ENCODE measurements around the gene LHFPL3. TPM values are rescaled to one million over a fixed set of nuclear protein-coding genes. Genes with fewer than 3 reads are reported as not detected.
A peak's percentile ranks its signal among the peaks of the same experiment; 100 is the strongest.

The LHFPL3 gene
- total RNA-seq, 1 experiment from 2014 or later: 0.80 TPM

GRCh38 chr7:104341546-104341945 lies 13.1 kb downstream of the LHFPL3 start:
- Histone ChIP-seq H3K36me3 (replicated peaks; ENCODE audit: control insufficient read depth, insufficient read depth, low read length) (no peaks in the 10 kb centered on the region), H3K4me3 (ENCODE audit: insufficient read depth, low read depth, low read length) (no peak overlapping the region), H3K27me3 (ENCODE audit: control insufficient read depth, insufficient read depth, low read length) (no peaks in the 10 kb centered on the region)
- DNase-seq: peak; percentile 64

DNA sequence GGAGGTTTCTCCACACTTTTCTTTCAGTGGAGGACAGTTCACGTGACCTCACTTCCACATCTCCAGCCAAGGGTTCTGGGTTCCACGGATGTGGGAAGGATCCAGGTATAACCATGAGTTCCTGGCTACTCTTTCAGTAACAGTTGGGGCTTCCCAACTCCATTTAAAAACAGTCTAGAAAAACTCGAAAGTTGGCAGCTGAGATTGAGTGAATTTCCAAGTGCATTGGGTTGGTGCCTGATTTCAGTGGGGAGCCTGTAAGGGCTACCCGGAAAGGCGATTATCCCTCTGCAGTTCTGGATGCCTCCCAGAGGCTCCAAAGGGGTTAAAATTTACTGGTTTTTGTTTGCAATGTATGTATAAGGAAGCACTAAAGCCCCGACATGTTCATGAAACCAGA lies 24.3 kb downstream of the LHFPL3 start:
- H3K4me3 ChIP-seq (ENCODE audit: insufficient read depth, low read depth, low read length): no peak overlapping the region
- H3K36me3 ChIP-seq (replicated peaks; ENCODE audit: control insufficient read depth, insufficient read depth, low read length): no peaks in the 10 kb centered on the region
- DNase-seq: no peak
- no peaks in the 10 kb centered on the region for H3K27me3 ChIP-seq (ENCODE audit: control insufficient read depth, insufficient read depth, low read length)

GRCh38 chr7:104357166-104357565 lies 28.8 kb downstream of the LHFPL3 start:
- Histone ChIP-seq H3K27me3 (ENCODE audit: control insufficient read depth, insufficient read depth, low read length) (no peaks in the 10 kb centered on the region), H3K36me3 (replicated peaks; ENCODE audit: control insufficient read depth, insufficient read depth, low read length) (no peaks in the 10 kb centered on the region), H3K4me3 (ENCODE audit: insufficient read depth, low read depth, low read length) (no peak overlapping the region)
- no peak for DNase-seq

GRCh38 chr7:104358446-104359132 lies 30.2 kb downstream of the LHFPL3 start:
- no peaks in the 10 kb centered on the region for H3K27me3 ChIP-seq (ENCODE audit: control insufficient read depth, insufficient read depth, low read length)

DNA sequence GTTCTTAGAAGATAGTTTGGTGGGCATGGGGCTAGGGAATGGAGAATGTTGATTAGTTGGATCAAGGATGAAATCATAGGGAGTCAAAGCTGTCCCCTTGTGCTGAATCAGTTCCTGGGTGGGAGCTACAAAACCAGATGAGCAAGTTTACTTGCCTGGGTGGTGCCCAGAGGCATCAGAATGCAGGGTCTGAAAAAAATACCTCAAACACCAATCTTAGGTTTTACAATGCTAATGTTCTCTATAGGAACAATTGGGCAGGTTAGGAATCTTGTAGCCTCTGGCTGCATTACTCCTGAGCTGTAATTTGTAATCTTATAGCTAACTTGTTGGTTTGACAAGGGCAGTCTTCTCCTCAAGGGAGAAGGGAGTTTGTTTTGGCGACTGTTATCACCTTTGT lies 34.4 kb downstream of the LHFPL3 start:
- Histone ChIP-seq H3K4me3 (ENCODE audit: insufficient read depth, low read depth, low read length) (no peak overlapping the region), H3K27me3 (ENCODE audit: control insufficient read depth, insufficient read depth, low read length) (no peaks in the 10 kb centered on the region), H3K36me3 (replicated peaks; ENCODE audit: control insufficient read depth, insufficient read depth, low read length) (no peaks in the 10 kb centered on the region)
- no peak for DNase-seq

More at GRCh38 chr7:104358446-104359132, 30.2 kb downstream of the LHFPL3 start:
- no peak overlapping the region for H3K4me3 ChIP-seq (ENCODE audit: insufficient read depth, low read depth, low read length)
- no peaks in the 10 kb centered on the region for H3K36me3 ChIP-seq (replicated peaks; ENCODE audit: control insufficient read depth, insufficient read depth, low read length)
- DNase-seq: no peak

DNA sequence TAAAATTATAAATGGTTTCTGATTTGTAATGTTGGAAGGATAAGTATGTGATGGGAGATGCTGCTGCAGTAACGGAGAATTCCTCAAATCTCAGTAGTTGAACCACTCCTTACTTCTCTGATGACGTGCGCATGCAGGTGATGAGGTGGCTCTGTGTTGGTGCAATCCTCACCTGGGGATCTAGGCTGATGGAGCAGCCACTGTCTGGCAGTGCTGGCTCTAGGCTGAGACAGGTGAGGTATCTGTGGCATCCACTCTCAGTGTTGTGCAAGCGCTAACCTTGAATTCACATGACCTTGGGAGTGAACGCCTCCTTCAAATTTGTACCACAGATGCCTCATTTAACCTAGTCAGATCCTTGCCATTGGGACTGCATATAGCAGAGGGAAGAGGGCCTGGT lies 35.0 kb downstream of the LHFPL3 start:
- peak; percentile 11 for DNase-seq

DNA sequence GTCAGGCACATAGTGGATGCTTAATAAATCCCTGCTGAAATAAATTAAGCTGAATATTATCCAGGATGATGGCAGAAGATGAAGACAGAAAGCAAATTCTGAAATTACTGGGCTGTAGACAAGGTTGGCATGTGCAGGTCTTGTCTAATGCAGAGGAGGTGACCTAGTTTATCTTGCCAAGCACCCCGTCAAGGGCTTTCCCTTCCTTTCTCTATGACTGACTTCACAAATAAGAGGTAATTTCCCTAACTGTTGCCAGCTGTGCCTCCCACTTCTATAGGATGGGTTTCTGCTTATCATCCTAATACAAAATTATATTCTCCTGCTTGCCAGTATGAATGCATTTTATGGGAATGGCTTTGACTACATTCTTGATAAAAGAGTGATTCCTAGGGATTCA lies 38.0 kb downstream of the LHFPL3 start:
- Histone ChIP-seq H3K27me3 (ENCODE audit: control insufficient read depth, insufficient read depth, low read length) (no peaks in the 10 kb centered on the region), H3K4me3 (ENCODE audit: insufficient read depth, low read depth, low read length) (no peak overlapping the region), H3K36me3 (replicated peaks; ENCODE audit: control insufficient read depth, insufficient read depth, low read length) (no peaks in the 10 kb centered on the region)
- no peak for DNase-seq

More for the DNA sequence above, 35.0 kb downstream of the LHFPL3 start:
- H3K27me3 ChIP-seq (ENCODE audit: control insufficient read depth, insufficient read depth, low read length): no peaks in the 10 kb centered on the region
- no peak overlapping the region for H3K4me3 ChIP-seq (ENCODE audit: insufficient read depth, low read depth, low read length)
- no peaks in the 10 kb centered on the region for H3K36me3 ChIP-seq (replicated peaks; ENCODE audit: control insufficient read depth, insufficient read depth, low read length)

- no peaks in the 10 kb centered on the region for H3K36me3 ChIP-seq (replicated peaks; ENCODE audit: control insufficient read depth, insufficient read depth, low read length)
- no peak for DNase-seq
- H3K27me3 ChIP-seq (ENCODE audit: control insufficient read depth, insufficient read depth, low read length): no peaks in the 10 kb centered on the region
- H3K4me3 ChIP-seq (ENCODE audit: insufficient read depth, low read depth, low read length): no peak overlapping the region
Observed at GRCh38 chr7:104367926-104368325, 39.5 kb downstream of the LHFPL3 start.

DNA sequence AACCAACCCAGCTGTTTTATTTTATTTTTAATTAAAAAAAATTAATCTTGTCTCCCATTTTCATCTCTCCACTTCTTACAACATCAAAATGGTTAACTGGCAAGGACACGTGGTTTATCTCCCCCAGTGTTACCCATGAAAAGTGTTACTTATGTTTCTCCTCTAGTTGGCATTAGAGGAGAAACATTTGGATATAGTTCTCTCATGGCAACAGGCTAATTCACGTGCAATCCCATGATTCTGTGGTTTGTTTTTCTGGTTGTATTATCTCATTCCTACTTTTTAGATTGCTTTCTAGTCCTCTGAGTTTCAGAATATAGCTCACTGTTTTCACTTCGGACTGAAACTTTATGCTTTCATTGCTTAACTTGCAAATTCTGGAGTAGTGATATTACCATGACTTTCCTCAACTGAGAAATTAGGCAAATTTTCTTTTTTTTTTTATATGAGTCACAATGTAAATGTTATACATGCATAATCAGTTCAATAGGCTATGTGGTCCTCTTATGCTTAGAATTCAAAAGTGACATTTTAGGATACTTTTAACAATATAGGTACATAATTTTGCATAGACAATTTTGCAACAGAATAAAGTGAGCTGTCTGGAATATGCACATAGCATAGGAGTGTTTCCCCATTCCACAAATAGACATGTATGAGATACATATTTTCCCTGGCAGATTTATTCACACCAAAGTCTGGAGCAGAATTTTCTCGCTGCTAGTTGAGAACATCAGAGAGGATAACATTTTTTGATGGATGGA lies 43.0 kb downstream of the LHFPL3 start:
- DNase-seq: no peak
- H3K4me3 ChIP-seq (ENCODE audit: insufficient read depth, low read depth, low read length): no peak overlapping the region
- H3K27me3 ChIP-seq (ENCODE audit: control insufficient read depth, insufficient read depth, low read length): no peaks in the 10 kb centered on the region
- H3K36me3 ChIP-seq (replicated peaks; ENCODE audit: control insufficient read depth, insufficient read depth, low read length): no peaks in the 10 kb centered on the region

- H3K36me3 ChIP-seq (replicated peaks; ENCODE audit: control insufficient read depth, insufficient read depth, low read length): no peaks in the 10 kb centered on the region
- H3K27me3 ChIP-seq (ENCODE audit: control insufficient read depth, insufficient read depth, low read length): no peaks in the 10 kb centered on the region
- no peak for DNase-seq
- H3K4me3 ChIP-seq (ENCODE audit: insufficient read depth, low read depth, low read length): no peak overlapping the region
Observed at GRCh38 chr7:104371980-104372357, 43.6 kb downstream of the LHFPL3 start.

GRCh38 chr7:104382616-104383015 lies 54.2 kb downstream of the LHFPL3 start:
- H3K27me3 ChIP-seq (ENCODE audit: control insufficient read depth, insufficient read depth, low read length): no peaks in the 10 kb centered on the region
- H3K36me3 ChIP-seq (replicated peaks; ENCODE audit: control insufficient read depth, insufficient read depth, low read length): no peaks in the 10 kb centered on the region
- no peak overlapping the region for H3K4me3 ChIP-seq (ENCODE audit: insufficient read depth, low read depth, low read length)
- no peak for DNase-seq

DNA sequence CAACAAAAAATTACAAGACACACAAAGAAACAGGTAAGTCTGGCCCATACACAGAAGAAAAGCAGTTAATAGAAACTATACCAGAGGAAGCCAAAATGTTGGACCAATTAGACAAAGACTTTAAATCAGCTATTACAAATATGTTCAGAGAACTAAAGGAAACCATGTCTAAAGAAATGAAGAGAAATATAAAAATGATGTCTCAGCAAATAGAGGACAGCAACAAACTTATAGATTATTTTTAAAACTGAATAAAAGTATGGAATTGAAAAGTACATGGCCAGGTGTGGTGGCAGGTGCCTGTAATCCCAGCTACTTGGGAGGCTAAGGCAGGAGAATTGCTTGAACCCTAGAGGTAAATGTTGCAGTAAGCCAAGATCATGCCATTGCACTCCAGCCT lies 58.5 kb downstream of the LHFPL3 start:
- Histone ChIP-seq H3K4me3 (ENCODE audit: insufficient read depth, low read depth, low read length) (no peak overlapping the region), H3K27me3 (ENCODE audit: control insufficient read depth, insufficient read depth, low read length) (no peaks in the 10 kb centered on the region), H3K36me3 (replicated peaks; ENCODE audit: control insufficient read depth, insufficient read depth, low read length) (no peaks in the 10 kb centered on the region)
- DNase-seq: no peak

DNA sequence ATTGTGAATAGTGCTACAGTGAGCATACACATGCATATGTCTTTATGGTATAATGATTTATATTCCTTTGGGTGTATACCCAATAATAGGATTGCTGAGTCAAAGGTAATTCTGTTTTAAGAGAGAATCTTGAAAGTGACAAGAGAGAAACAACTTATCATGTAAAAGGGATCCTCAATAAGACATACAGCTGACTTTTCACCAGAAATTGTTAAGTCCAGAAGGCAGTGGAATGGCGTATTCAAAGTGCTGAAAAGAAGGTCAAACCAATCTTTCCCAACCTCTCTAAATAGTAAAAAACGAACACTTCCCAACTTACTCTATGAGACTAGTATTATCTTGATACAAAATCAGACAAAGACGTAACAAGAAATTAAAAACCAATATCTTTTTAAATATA lies 59.8 kb downstream of the LHFPL3 start:
- no peaks in the 10 kb centered on the region for H3K36me3 ChIP-seq (replicated peaks; ENCODE audit: control insufficient read depth, insufficient read depth, low read length)
- no peaks in the 10 kb centered on the region for H3K27me3 ChIP-seq (ENCODE audit: control insufficient read depth, insufficient read depth, low read length)
- H3K4me3 ChIP-seq (ENCODE audit: insufficient read depth, low read depth, low read length): no peak overlapping the region
- no peak for DNase-seq

DNA sequence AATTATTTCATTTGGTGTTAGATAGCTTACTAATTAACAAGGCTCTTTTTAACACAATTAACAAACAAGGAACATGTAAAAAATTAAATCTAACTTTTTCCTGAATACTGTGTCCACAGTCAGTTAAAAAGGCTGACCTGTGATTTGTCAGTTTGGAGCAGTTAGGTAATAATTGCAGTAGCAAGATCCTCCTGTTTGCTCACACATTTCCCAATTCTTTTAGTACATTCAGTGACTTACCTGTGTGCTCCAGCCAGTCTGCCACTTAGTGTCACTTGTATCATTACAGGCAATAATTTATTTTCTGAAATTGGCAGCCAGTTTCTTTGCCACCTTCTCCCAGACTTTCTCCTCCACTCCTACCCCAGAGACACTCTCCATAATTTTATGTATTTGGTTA lies 66.8 kb downstream of the LHFPL3 start:
- DNase-seq: no peak
- H3K4me3 ChIP-seq (ENCODE audit: insufficient read depth, low read depth, low read length): no peak overlapping the region
- H3K36me3 ChIP-seq (replicated peaks; ENCODE audit: control insufficient read depth, insufficient read depth, low read length): no peaks in the 10 kb centered on the region
- no peaks in the 10 kb centered on the region for H3K27me3 ChIP-seq (ENCODE audit: control insufficient read depth, insufficient read depth, low read length)

DNA sequence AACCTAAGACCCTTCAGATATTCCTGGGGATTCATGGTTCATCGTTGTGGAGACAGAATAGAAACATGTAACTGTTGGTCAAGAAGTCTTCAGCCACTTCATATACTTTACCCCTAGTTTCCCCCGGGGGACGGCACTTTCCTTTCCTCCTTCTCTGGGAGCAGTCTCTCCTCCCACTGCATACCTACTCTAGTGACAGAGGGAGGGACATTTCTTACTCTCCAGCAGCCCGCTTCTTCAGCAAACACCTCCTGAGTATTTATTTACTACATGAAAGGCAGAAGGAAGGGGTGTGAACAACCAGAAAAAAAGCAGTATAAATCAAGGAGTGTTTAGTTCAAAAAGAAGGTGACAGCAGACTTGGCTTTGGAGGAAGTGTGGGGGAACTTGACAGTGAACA lies 69.0 kb downstream of the LHFPL3 start:
- no peak overlapping the region for H3K4me3 ChIP-seq (ENCODE audit: insufficient read depth, low read depth, low read length)
- DNase-seq: peak; percentile 11

More for the DNA sequence above, 69.0 kb downstream of the LHFPL3 start:
- Histone ChIP-seq H3K36me3 (replicated peaks; ENCODE audit: control insufficient read depth, insufficient read depth, low read length) (no peaks in the 10 kb centered on the region), H3K27me3 (ENCODE audit: control insufficient read depth, insufficient read depth, low read length) (no peaks in the 10 kb centered on the region)

Data from H7 (cell line).